ENCODE measurements around the gene BDH1. TPM values are rescaled to one million over a fixed set of nuclear protein-coding genes. Genes with fewer than 3 reads are reported as not detected.
"Not testable (repeated sequence)": the region's sequence is repeated elsewhere in the genome, so short reads cannot be mapped to it uniquely, and the experiment has no call there.

The BDH1 gene, protein sequence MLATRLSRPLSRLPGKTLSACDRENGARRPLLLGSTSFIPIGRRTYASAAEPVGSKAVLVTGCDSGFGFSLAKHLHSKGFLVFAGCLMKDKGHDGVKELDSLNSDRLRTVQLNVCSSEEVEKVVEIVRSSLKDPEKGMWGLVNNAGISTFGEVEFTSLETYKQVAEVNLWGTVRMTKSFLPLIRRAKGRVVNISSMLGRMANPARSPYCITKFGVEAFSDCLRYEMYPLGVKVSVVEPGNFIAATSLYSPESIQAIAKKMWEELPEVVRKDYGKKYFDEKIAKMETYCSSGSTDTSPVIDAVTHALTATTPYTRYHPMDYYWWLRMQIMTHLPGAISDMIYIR
- total RNA-seq = 10 to 100 TPM; 63.5 to 71.0 TPM

DNA sequence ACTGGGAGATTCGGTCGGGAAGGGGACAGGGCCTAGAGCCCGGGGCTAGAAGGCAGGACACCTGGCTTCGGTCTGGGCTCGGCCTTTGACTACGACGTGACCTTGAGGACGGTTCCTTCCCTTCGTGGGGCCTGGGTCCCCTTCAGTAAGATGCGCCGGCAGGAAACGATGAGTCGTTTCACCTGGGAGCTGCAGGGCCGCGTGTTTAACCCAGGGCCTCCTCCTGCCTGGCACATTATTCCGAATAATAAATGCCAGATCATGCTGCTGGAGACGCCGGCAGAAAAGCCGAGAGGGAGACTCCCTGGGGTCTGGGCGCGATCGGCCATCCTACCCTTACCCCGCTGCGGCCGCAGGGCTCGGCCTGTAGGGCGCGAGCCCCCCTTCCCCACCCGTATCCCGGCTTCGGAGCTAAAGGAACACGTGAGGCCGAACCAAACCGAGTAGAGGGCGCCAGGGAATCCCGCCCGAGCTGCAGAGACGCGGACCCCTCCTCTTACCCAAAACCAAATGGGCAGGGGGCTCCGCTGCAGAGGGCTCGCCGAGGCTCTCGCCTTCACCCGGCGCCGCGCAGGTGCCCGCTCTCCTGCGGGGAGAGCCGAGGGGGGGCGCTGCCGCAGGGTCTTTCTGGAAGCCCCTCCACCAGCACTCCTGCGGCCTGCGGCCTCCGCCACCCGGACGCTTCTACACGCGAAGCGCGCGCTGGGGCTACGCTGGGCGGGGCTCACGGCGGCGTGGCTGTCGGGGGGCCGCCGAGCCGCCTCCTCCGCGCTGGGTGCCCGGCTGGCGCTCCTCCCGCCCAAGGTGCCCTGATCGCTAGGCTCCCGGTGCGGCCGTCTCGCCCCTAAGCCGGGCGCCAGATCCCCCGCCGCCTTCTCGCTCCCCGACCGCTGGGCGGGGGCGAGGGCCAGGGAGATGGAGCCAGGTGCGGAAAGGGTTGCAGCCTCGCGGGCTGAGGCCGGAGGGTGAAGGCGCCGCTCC, at the start of gene BDH1:
Gene BDH1 (minus strand): TSS at position 688 of the 981 bp plus-strand sequence. CDS start 9,525 bp downstream, outside the sequence.
- Mint-ChIP-seq H3K4me1 (peaks cover 10% of the 10 kb centered on the region), H3K27ac (peak within 1 kb of the TSS; percentile 95), H3K9me3 (no peaks in the 10 kb centered on the region), H3K4me3 (peak within 1 kb of the TSS; percentile 87), H3K36me3 (peaks cover 21% of the 10 kb centered on the region), H3K27me3 (peaks cover 27% of the 10 kb centered on the region)
- DNase-seq = peak; percentile 86

DNA sequence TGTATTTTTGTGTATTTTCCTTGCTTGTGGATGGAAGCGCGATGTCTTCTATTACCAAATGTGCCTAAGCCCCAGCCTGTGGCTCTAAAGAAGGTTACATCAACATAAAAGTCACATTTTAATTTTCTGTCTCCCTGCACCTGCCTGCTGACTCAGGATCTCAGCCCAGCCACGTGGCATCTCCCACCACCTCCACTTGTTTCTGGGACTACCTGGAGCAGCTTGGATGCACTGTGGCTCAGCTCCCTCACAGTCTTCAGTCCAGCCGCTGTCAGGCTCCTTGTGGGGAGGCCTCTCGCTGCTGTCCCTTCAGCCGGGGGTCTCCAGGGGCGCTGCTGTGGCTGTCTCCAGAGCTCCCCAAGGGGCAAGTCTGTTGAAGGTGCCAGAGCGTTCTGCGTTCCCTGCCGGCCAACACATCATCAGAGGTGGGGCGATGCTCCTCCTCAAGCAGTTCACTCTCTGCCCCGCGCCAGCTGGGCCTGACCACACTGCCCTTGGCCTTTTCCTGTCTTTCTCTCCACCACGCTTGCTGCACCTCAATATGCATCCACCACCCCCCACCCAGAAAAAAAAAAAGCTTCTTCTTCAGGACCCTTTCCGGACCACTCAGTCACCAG, 47.7 kb upstream of the BDH1 start:
- no peak overlapping the region for H3K4me3 Mint-ChIP-seq
- no peaks in the 10 kb centered on the region for H3K27me3 Mint-ChIP-seq
- H3K27ac Mint-ChIP-seq = no peak overlapping the region
- H3K36me3 Mint-ChIP-seq = peaks cover 3% of the 10 kb centered on the region
- DNase-seq = no peak
- H3K4me1 Mint-ChIP-seq = peaks cover 6% of the 10 kb centered on the region
- H3K9me3 Mint-ChIP-seq = no peaks in the 10 kb centered on the region

DNA sequence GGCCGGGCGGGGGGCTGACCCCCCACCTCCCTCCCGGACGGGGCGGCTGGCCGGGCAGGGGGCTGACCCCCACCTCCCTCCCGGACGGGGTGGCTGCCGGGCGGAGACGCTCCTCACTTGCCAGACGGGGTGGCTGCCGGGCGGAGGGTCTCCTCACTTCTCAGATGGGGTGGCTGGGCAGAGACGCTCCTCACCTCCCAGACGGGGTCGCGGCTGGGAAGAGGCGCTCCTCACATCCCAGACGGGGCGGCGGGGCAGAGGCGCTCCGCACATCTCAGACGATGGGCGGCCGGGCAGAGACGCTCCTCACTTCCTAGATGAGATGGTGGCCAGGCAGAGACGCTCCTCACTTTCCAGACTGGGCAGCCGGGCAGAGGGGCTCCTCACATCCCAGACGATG, 46.6 kb upstream of the BDH1 start:
- H3K4me1 Mint-ChIP-seq, H3K36me3 Mint-ChIP-seq, H3K27me3 Mint-ChIP-seq, DNase-seq, H3K9me3 Mint-ChIP-seq, H3K27ac Mint-ChIP-seq, H3K4me3 Mint-ChIP-seq: not testable (repeated sequence)

DNA sequence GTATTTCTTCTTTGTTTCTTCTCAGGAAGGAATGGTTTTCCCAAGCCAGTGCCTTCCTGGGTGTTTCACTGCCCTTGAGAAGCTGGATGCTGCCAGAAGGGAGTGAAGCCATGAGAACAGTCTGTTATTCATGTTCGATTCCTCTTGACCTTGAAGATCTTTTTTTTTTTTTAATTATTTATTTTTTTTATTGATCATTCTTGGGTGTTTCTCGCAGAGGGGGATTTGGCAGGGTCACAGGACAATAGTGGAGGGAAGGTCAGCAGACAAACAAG, 45.7 kb upstream of the BDH1 start:
- H3K4me3 Mint-ChIP-seq, H3K4me1 Mint-ChIP-seq, H3K36me3 Mint-ChIP-seq, H3K27ac Mint-ChIP-seq, DNase-seq, H3K9me3 Mint-ChIP-seq, H3K27me3 Mint-ChIP-seq: not testable (repeated sequence)

DNA sequence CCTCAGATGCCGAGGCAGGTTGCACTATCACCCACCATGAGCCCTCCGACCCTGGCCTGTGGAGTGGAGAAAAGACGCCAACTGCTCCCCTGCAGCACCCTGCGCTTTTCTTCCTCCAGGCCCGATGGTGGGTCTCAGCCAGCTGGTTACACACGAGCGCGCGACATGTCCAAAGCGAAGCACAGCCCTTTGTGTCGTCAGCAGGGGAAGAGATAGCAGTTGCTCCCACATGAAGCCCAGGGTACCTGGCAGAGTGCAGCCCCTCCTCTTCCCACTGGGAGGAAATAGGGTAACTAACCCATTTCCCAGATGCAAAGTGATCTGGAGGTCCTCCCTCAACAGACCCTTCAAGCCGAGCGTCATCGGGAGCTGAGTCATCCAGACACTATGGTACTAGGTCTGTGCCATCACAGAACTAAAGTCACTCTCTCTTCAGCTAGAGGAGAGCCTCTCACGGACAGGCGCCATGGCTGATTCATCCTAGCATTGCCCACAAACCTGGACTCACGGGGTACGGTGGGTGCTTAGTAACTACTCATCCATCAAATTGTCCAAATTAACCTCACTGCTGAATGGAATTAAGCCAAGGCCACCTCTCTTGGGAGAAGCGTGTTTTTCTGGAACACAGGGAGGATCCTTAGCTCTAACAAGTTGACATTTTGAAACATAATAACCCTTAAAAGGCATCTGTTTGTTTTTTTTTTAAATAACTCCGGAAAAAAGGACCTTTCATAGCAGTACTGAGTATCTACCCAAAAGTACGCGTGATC, 45.2 kb upstream of the BDH1 start:
- no peaks in the 10 kb centered on the region for H3K27me3 Mint-ChIP-seq
- peaks cover 6% of the 10 kb centered on the region for H3K4me1 Mint-ChIP-seq
- H3K4me3 Mint-ChIP-seq = no peak overlapping the region
- DNase-seq = no peak
- no peaks in the 10 kb centered on the region for H3K36me3 Mint-ChIP-seq
- H3K9me3 Mint-ChIP-seq = no peaks in the 10 kb centered on the region
- H3K27ac Mint-ChIP-seq = no peak overlapping the region

DNA sequence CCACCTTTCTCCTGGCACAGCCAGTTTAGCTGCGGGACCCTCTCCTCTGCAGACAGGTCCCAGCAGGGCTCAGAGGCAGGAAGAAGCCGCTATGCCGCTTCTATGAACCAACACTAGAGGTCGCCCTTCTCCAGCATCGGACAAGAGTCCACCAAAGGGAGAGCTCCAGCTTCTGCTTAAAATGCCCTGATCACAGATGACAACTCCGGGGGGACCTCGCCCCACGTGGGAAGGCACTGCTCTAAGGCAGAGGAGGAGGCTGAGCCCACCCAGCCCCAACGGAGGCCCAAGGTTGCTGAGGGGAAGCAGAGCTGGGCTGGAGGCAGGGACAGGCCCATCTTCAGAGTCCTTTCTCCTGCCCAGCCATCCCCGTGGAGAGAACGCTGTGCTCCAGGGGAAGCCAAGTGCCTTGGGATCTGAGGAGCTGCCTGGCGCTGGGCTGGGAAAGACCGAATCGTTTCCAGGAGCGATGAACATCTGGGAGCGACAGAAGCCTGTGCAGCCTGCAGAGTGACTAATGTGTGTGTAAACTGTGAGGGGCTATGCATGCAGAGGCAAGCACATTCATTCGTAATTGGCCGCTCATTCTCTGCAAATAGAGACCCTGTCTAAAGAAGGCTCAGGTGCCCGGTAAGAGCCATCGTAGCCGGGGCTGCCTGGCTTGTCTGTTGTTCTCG, 43.5 kb upstream of the BDH1 start:
- H3K27ac Mint-ChIP-seq = no peak overlapping the region
- peak; percentile 74 for DNase-seq

DNA sequence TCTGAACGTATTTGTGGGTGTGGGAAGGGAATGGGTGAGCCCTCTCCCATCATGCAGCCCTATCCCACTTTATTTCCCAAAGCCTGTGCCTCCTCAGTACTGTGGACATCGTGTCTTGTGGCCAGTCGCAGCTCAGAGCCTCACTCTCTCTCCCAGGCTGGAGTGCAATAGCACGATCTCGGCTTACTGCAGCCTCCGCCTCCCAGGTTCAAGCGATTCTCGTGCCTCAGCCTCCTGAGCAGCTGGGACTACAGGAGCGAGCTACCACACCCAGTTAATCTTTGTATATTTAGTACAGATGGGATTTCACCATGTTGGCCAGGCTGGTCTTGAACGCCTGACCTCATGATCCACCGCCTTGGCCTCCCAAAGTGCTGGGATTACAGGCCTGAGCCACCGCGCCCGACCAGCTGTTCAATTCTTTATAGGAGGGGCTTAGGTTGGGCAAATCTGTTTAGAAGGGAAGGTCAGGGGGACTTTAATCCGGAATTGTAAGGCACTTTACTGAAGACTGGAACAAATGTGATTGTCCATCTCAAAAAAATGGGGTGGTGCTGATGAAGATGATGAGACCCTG, 42.7 kb upstream of the BDH1 start:
- DNase-seq = no peak
- H3K27me3 Mint-ChIP-seq = no peaks in the 10 kb centered on the region
- H3K4me1 Mint-ChIP-seq = peaks cover 6% of the 10 kb centered on the region
- H3K4me3 Mint-ChIP-seq = no peak overlapping the region
- H3K9me3 Mint-ChIP-seq = no peaks in the 10 kb centered on the region
- H3K27ac Mint-ChIP-seq = no peak overlapping the region
- H3K36me3 Mint-ChIP-seq = no peaks in the 10 kb centered on the region

More for the DNA sequence above, 43.5 kb upstream of the BDH1 start:
- H3K9me3 Mint-ChIP-seq = no peaks in the 10 kb centered on the region
- no peak overlapping the region for H3K4me3 Mint-ChIP-seq
- peaks cover 6% of the 10 kb centered on the region for H3K4me1 Mint-ChIP-seq
- no peaks in the 10 kb centered on the region for H3K27me3 Mint-ChIP-seq
- no peaks in the 10 kb centered on the region for H3K36me3 Mint-ChIP-seq

DNA sequence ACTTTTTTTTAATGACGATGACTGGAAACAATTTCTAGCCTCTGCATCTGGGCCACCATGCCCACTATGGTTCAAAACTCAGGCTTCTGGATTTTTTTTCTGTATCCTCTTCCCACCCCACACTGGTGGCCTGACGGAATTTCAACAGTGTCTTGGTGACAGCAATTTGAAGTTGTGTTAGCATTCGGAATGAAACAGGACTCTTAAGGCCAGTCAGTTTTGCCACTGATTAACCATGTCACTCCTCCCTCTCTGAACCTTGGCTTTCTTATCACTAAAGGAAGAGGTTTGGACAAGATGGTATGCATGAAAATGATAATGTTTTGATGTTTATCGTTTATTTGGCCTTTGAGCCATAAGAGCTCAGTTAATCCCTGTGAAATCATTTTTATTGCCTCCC, 41.6 kb upstream of the BDH1 start:
- peaks cover 11% of the 10 kb centered on the region for H3K4me1 Mint-ChIP-seq

DNA sequence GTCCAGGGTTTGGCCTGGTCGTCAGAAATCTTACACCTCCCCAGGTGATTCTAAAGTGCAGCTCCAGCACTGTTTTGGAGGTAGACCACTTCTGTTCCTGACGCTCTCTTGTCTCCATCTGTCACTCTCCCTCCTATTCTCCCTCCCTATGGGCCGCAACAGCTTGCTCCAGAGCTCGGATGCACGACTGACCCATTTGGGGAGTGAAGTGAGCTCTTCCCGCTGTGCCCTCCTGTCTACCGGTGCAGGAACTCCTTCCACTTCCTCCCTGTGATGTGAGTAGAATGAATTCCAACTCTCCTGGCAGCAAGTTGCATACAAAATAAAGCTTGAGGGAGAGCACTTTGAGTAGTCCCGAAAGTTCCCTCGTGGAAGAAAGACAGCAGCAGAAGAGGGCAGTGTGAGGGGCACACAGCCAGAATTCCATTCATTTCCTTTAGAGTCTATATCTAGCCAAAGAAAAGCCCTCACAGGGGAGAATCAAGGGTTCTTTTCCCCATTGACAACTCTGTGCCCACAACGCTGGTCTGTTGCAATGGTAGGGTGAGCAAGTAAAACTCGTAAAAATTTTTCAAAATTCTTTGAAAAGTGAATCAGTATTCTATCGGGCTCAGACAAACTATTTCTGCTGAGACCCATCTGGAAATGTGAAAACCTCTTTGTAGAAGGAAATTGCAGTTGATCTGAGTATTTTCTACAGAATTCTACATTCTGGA, 39.9 kb upstream of the BDH1 start:
- DNase-seq = no peak
- Mint-ChIP-seq H3K4me1 (peaks cover 13% of the 10 kb centered on the region), H3K27ac (no peak overlapping the region), H3K27me3 (no peaks in the 10 kb centered on the region), H3K36me3 (no peaks in the 10 kb centered on the region), H3K9me3 (no peaks in the 10 kb centered on the region), H3K4me3 (no peak overlapping the region)

More for the DNA sequence above, 41.6 kb upstream of the BDH1 start:
- DNase-seq = no peak
- H3K9me3 Mint-ChIP-seq = no peaks in the 10 kb centered on the region
- no peak overlapping the region for H3K4me3 Mint-ChIP-seq
- H3K27ac Mint-ChIP-seq = no peak overlapping the region
- no peaks in the 10 kb centered on the region for H3K36me3 Mint-ChIP-seq
- no peaks in the 10 kb centered on the region for H3K27me3 Mint-ChIP-seq

DNA sequence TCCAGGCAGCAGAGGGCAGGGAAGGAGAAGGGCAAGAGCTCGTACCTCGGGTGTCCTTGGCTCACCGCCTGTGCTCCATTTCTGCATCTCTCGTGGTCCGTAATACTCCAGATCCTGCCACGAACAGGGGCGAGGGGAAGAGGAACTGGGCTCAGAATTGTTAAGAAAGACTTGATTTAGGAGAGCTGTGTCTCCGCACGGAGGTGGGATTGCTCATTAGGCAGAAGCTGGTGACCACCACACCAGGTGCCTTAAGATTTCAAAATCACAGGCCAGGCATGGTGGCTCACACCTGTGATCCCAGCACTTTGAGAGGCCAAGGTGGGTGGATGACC, 37.2 kb upstream of the BDH1 start:
- peaks cover 7% of the 10 kb centered on the region for H3K4me1 Mint-ChIP-seq

DNA sequence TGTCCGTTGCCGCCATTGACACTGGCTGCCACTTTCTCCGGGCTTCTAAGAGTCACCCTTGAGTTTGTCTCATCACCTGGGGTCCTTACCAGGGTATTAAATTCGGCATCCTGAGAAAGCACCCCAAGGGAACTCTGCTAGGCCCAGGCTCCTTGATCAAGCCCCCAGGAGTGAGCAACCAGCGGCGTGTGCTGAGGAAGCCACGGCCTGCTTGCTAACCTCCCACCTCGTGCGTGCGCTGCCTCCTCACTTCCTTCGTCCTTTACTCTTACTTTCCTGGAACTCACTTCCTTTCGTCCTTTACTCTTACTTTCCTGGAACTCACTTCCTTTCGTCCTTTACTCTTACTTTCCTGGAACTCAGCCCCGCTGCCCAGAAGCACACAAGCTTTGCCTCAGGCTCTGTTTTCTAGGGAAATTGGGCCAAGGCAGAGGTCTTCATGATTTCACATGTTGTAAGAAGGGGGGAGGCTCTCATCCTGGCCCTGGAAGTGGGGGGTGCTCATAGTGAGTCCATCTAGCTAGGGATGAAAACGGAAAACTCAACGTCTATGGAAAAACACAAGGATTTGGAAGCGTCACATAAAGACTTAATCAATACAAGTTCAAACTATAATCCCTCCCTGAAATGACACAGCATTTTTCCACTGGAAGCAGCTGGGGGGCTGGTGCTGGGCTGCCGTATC, 36.7 kb upstream of the BDH1 start:
- Mint-ChIP-seq H3K27ac (peak overlapping the region; percentile 61), H3K36me3 (no peaks in the 10 kb centered on the region), H3K9me3 (no peaks in the 10 kb centered on the region), H3K4me3 (no peak overlapping the region), H3K27me3 (no peaks in the 10 kb centered on the region), H3K4me1 (peaks cover 7% of the 10 kb centered on the region)
- no peak for DNase-seq

More for the DNA sequence above, 37.2 kb upstream of the BDH1 start:
- H3K36me3 Mint-ChIP-seq = no peaks in the 10 kb centered on the region
- peak overlapping the region; percentile 61 for H3K27ac Mint-ChIP-seq
- no peak for DNase-seq
- no peaks in the 10 kb centered on the region for H3K9me3 Mint-ChIP-seq
- H3K4me3 Mint-ChIP-seq = no peak overlapping the region
- H3K27me3 Mint-ChIP-seq = no peaks in the 10 kb centered on the region

DNA sequence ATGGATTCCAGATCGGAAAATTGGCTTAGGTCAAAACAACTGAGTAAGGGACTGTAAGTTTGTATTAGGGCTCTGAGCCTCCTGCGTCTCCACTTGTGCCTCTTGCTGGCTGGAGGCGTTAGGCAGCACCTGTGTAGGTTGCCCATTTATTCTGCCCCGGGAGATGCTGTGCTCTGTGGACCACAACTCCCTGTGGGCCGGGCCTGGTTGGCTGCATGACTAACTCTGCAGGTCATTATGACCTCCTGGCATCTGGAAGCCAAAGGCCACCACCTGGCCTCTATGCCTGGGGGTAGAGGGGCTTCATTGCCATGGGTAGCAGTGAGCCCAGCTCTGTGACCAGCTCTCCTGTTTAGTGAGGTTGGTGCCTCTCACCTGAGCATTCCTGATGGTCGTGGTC, 36.0 kb upstream of the BDH1 start:
- Mint-ChIP-seq H3K36me3 (no peaks in the 10 kb centered on the region), H3K9me3 (no peaks in the 10 kb centered on the region), H3K27me3 (no peaks in the 10 kb centered on the region), H3K27ac (peak overlapping the region; percentile 61), H3K4me1 (peaks cover 7% of the 10 kb centered on the region), H3K4me3 (no peak overlapping the region)
- DNase-seq = no peak

DNA sequence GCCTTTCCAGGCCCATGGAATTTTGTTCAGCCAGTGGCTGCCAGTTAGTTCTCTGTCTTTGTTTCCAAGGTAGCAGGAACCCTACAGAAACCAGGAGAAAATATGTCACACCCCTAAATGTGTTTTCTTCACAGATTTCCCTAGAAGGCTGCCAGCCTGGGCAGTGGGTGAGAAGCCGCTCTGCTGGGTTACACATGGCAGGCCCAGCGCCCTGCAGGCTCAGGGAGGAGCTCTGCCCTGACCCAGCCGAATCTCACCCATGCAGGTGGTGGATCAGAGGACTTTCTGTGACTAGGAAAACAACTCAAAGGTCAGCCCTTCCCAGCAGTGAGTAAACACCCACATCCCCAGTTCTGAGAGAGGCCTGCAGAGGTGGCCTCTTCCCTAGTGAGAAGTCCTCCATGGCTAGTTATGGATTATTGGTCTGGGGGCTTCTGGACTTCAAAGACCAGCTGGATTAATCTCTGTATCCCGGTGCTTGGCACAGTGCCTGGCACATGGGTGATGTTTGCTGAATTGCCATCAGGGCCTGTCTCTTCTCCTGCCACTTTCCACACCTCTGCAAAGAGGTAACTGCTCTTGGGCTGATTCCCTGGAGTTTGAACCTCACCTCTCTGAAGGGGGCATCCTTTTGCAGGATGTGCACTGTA, 34.7 kb upstream of the BDH1 start:
- Mint-ChIP-seq H3K27ac (no peak overlapping the region), H3K4me3 (no peak overlapping the region), H3K36me3 (no peaks in the 10 kb centered on the region), H3K9me3 (no peaks in the 10 kb centered on the region), H3K27me3 (no peaks in the 10 kb centered on the region), H3K4me1 (peaks cover 7% of the 10 kb centered on the region)
- no peak for DNase-seq

All from activated naive CD8-positive, alpha-beta T cell treated with anti-CD3 and anti-CD28 coated beads for 36 hours (primary cell).